Suprapubic skin (tissue), 4 donors: ENCODE measurements around the gene OSTF1. TPM values are rescaled to one million over a fixed set of nuclear protein-coding genes. Genes with fewer than 3 reads are reported as not detected.

Experiments
- DNase-seq, 2 donors: peaks; one replicate each; pipeline ENCODE4 v3.0.0-alpha.2; 2019; ENCODE audit warnings: low spot score in 2 of 2
- H3K27ac ChIP-seq: fragments of 200-600 bp; sonication (generic); one replicate; pipeline ENCODE4 v1.5.1; 2019
- H3K27me3 ChIP-seq: fragments of 200-600 bp; sonication (generic); one replicate; pipeline ENCODE4 v1.5.1; 2019
- H3K36me3 ChIP-seq: fragments of 200-600 bp; sonication (generic); one replicate; pipeline ENCODE4 v1.5.1; 2019
- H3K4me1 ChIP-seq: fragments of 200-600 bp; sonication (generic); one replicate; pipeline ENCODE4 v1.5.1; 2019
- H3K4me3 ChIP-seq: fragments of 200-600 bp; sonication (generic); one replicate; pipeline ENCODE4 v1.5.1; 2019; ENCODE audit warnings: mild to moderate bottlenecking
- H3K9me3 ChIP-seq: fragments of 200-600 bp; sonication (generic); one replicate; pipeline ENCODE4 v1.5.1; 2019
- CTCF ChIP-seq, 2 donors: fragments of 200-600 bp in 1 of 2; fragments of 450-650 bp in 1 of 2; sonication (generic) in 1 of 2; IDR thresholded peaks; one replicate each; pipeline ENCODE4 v1.5.1; 2016 to 2019; ENCODE audit warnings: antibody characterized with exemption in 2 of 2, mild to moderate bottlenecking in 1 of 2, moderate library complexity in 1 of 2
- EP300 ChIP-seq: sonication (generic); formaldehyde crosslinking; IDR thresholded peaks from one replicate; pipeline ENCODE4 v1.6.1; 2017; ENCODE audit warnings: antibody characterized with exemption
- POLR2A ChIP-seq, 2 donors: fragments of 450-650 bp; IDR thresholded peaks; one replicate each; pipeline ENCODE4 v1.6.1; 2017; ENCODE audit warnings: antibody characterized with exemption in 2 of 2, mild to moderate bottlenecking in 2 of 2, moderate library complexity in 2 of 2
- POLR2AphosphoS5 ChIP-seq, 3 donors: sonication (generic); formaldehyde crosslinking; IDR thresholded peaks; one replicate each; pipeline ENCODE4 v1.6.1; 2017; ENCODE audit warnings: antibody characterized with exemption in 3 of 3
- WGBS: methylation state at CpG from one replicate; pipeline ENCODE4 v1.1.5; 2018; 5-methylcytosine and 5-hydroxymethylcytosine counted together
- total RNA-seq, 4 donors: library from RNA; depleted of rRNA; stranded (reverse); fragments of >200 nt; gene quantifications; one replicate each; pipeline ENCODE4 v1.1.0, GENCODE V29; 2016

OSTF1 gene
- 10 to 100 TPM; 32.3 to 46.3 (median 44.3) TPM for total RNA-seq

DNA sequence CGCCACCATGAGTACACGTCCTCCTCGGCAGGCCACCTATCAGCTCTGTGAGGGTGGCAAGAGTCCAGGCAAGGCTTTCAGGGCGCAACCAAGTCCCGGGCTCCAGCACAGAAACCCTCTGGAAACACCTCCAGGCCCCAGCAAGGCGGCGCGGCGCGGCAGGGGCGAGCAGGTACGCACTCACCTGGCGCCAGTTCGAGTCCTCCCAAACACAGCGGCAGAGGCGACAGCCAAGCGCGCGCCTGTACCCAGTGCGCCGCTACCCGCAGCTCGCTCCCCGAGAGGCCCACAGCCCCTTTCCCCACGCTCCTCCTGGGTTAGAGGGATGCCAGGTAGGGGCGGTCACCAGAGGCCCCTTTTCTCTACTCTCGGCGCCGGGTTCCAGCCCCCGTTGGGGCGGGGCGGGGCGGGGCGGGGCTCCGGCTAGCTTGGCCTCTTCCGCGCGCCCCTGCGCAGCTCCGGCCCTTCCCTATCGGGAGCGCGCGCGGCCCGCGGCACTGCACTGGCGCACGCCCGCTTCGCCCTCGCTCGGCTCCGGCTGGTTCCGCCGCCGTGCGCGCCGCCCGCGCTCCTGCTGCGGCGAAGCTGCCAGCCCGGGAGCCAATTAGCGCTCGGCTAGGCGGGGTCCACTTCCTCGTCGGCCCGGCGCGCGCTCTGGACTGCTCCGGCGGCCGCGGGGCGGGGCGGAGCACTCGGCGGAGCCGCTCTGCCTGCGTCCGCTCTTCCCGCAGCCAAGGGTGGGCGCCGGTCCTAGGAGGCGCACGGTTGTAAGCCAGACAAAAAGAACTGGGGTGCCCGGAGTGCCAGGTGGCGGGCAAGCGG is at the start of gene OSTF1, which contains the start of gene NMRK1:
Gene OSTF1, plus strand, starts transcription at position 691 of the 822 bp plus-strand sequence. CDS start 179 bp downstream, outside the sequence.
Gene NMRK1, minus strand, starts transcription at position 332 of the 822 bp plus-strand sequence. CDS start 5,040 bp downstream, outside the sequence.
- Histone ChIP-seq H3K27ac (peak within 1 kb of the TSS; percentile 95), H3K36me3 (no peaks in the 10 kb centered on the region), H3K4me1 (peaks cover 74% of the 10 kb centered on the region), H3K4me3 (peak within 1 kb of the TSS; percentile 68), H3K27me3 (no peaks in the 10 kb centered on the region), H3K9me3 (no peaks in the 10 kb centered on the region)
- TF ChIP-seq CTCF (IDR thresholded peaks at IDR 0.05): no peak
- TF ChIP-seq POLR2A (IDR thresholded peaks at IDR 0.05): peak; percentile 75 to 93
- peak; percentile 55 to 92 (median 77) for TF ChIP-seq POLR2AphosphoS5 (IDR thresholded peaks at IDR 0.05)
- 0% methylated on average over 39 of the region's 93 CpGs for WGBS
- DNase-seq: peak; percentile 95

GRCh38 chr9:75039009-75039408 is 49.3 kb upstream of the OSTF1 start:
- no peak for DNase-seq
- Histone ChIP-seq H3K4me3 (no peak overlapping the region), H3K27me3 (no peaks in the 10 kb centered on the region), H3K27ac (no peak overlapping the region), H3K4me1 (no peaks in the 10 kb centered on the region), H3K36me3 (no peaks in the 10 kb centered on the region), H3K9me3 (no peaks in the 10 kb centered on the region)
- WGBS: 46% methylated on average over 3 of the region's 3 CpGs
- TF ChIP-seq POLR2A (IDR thresholded peaks at IDR 0.05) (no peak), EP300 (no peak), POLR2AphosphoS5 (IDR thresholded peaks at IDR 0.05) (no peak), CTCF (IDR thresholded peaks at IDR 0.05) (no peak)

- 68% methylated on average over 3 of the region's 3 CpGs for WGBS
- H3K9me3 ChIP-seq: no peaks in the 10 kb centered on the region
- H3K4me3 ChIP-seq: no peak overlapping the region
- H3K27me3 ChIP-seq: no peaks in the 10 kb centered on the region
- no peaks in the 10 kb centered on the region for H3K4me1 ChIP-seq
- TF ChIP-seq CTCF (IDR thresholded peaks at IDR 0.05) (no peak), EP300 (no peak), POLR2AphosphoS5 (IDR thresholded peaks at IDR 0.05) (no peak), POLR2A (IDR thresholded peaks at IDR 0.05) (no peak)
- H3K36me3 ChIP-seq: no peaks in the 10 kb centered on the region
- H3K27ac ChIP-seq: no peak overlapping the region
- DNase-seq: no peak
These were observed 48.5 kb upstream of the OSTF1 start for GRCh38 chr9:75039801-75040200.

GRCh38 chr9:75041041-75041440 is 47.3 kb upstream of the OSTF1 start:
- H3K4me1 ChIP-seq: no peaks in the 10 kb centered on the region
- no peak overlapping the region for H3K4me3 ChIP-seq
- no peak overlapping the region for H3K27ac ChIP-seq
- H3K9me3 ChIP-seq: no peaks in the 10 kb centered on the region
- TF ChIP-seq POLR2AphosphoS5 (IDR thresholded peaks at IDR 0.05) (no peak), EP300 (no peak), CTCF (IDR thresholded peaks at IDR 0.05) (no peak), POLR2A (IDR thresholded peaks at IDR 0.05) (no peak)
- no peaks in the 10 kb centered on the region for H3K27me3 ChIP-seq
- no peak for DNase-seq
- 57% methylated on average over 1 of the region's 1 CpG for WGBS
- no peaks in the 10 kb centered on the region for H3K36me3 ChIP-seq

GRCh38 chr9:75046725-75047345 is 41.5 kb upstream of the OSTF1 start:
- Histone ChIP-seq H3K9me3 (no peaks in the 10 kb centered on the region), H3K27me3 (no peaks in the 10 kb centered on the region), H3K4me3 (no peak overlapping the region), H3K4me1 (no peaks in the 10 kb centered on the region), H3K36me3 (no peaks in the 10 kb centered on the region), H3K27ac (no peak overlapping the region)
- WGBS: 92% methylated on average over 3 of the region's 3 CpGs
- DNase-seq: no peak
- TF ChIP-seq POLR2A (IDR thresholded peaks at IDR 0.05): no peak
- TF ChIP-seq EP300: no peak
- no peak for TF ChIP-seq CTCF (IDR thresholded peaks at IDR 0.05)
- TF ChIP-seq POLR2AphosphoS5 (IDR thresholded peaks at IDR 0.05): no peak
